ENCODE data around the gene GPR39.

GRCh38 chr2:132515010-132515409, 98.4 kb downstream of the GPR39 start:
- TF ChIP-seq CTCF (IDR thresholded peaks at IDR 0.05): no peak
- no peak for TF ChIP-seq POLR2AphosphoS5 (IDR thresholded peaks at IDR 0.05)
- no peak for TF ChIP-seq EP300 (IDR thresholded peaks at IDR 0.05)
